Lung (tissue), 12 donors: ENCODE data around the gene SHROOM1. TPM values are rescaled to one million over a fixed set of nuclear protein-coding genes. Genes with fewer than 3 reads are reported as not detected.

Experiments used
- ATAC-seq: fragments of 200-7000 bp; cut with Tn5 transposase; one replicate; pipeline ENCODE4 v1.9.1; 2020; ENCODE audit warnings: moderate number of reproducible peaks; ENCODE audit not compliant: insufficient read depth, low FRiP score
- DNase-seq, 3 donors: peaks; one replicate each; pipeline ENCODE4 v3.0.0-alpha.2; 2013 to 2017
- H3K27ac ChIP-seq, 2 donors: one replicate each; pipeline ENCODE4 v1.5.1; 2013; ENCODE audit warnings: mild to moderate bottlenecking in 2 of 2, moderate library complexity in 2 of 2, control low read depth in 1 of 2, inconsistent platforms in 1 of 2, low read depth in 1 of 2, low read length in 1 of 2
- H3K27me3 ChIP-seq, 3 donors: one replicate each; pipeline ENCODE4 v1.5.1; 2013; ENCODE audit warnings: low read length in 2 of 3; ENCODE audit not compliant: control insufficient read depth in 3 of 3, insufficient read depth in 3 of 3
- H3K36me3 ChIP-seq, 4 donors: one replicate each; pipeline ENCODE4 v1.5.1; 2013; ENCODE audit warnings: low read length in 4 of 4, mild to moderate bottlenecking in 1 of 4, moderate library complexity in 1 of 4; ENCODE audit not compliant: control insufficient read depth in 4 of 4, insufficient read depth in 4 of 4
- H3K4me1 ChIP-seq, 5 donors: one replicate each; pipeline ENCODE4 v1.5.1; 2013; ENCODE audit warnings: low read length in 5 of 5, mild to moderate bottlenecking in 2 of 5, moderate library complexity in 1 of 5; ENCODE audit not compliant: control insufficient read depth in 5 of 5, insufficient read depth in 5 of 5
- H3K4me3 ChIP-seq: one replicate; pipeline ENCODE4 v1.5.1; 2013; ENCODE audit warnings: mild to moderate bottlenecking, control low read depth, moderate library complexity
- H3K9ac ChIP-seq, 2 donors: one replicate each; pipeline ENCODE4 v1.5.1; 2013; ENCODE audit warnings: low read length in 2 of 2, control low read depth in 1 of 2; ENCODE audit not compliant: insufficient read depth in 1 of 2
- H3K9me3 ChIP-seq, 4 donors: one replicate each; pipeline ENCODE4 v1.5.1; 2013; ENCODE audit warnings: low read length in 3 of 4, mild to moderate bottlenecking in 1 of 4, moderate library complexity in 1 of 4; ENCODE audit not compliant: control insufficient read depth in 4 of 4, insufficient read depth in 3 of 4
- CTCF ChIP-seq: IDR thresholded peaks from 2 replicates; pipeline ENCODE4 v1.5.1; 2012; ENCODE audit warnings: mild to moderate bottlenecking; ENCODE audit errors: control extremely low read depth, extremely low read depth
- WGBS, 2 donors: extraction: QIAGEN DNeasy Blood & Tissue Kit; methylation state at CpG; one replicate each; pipeline ENCODE4 v1.1.7; 2013; 5-methylcytosine and 5-hydroxymethylcytosine counted together
- polyA plus RNA-seq, 2 donors: library from polyadenylated mRNA; stranded (reverse); fragments of 200-250 nt; gene quantifications; one replicate each; pipeline ENCODE4 v1.2.1, GENCODE V29; 2013
- total RNA-seq, 2 donors: library from RNA; depleted of rRNA in 1 of 2; stranded (reverse); fragments of >200 nt in 1 of 2; gene quantifications; one replicate each; pipeline ENCODE4 v1.2.1, GENCODE V29; 2014 to 2021
- donor health status: control.
- donor health status: control.
- donor health status: Bipolar disorder and iron deficiency.
- donor health status: healthy.
- donor health status: DM: yes; HTN: yes; CAD: no.

The SHROOM1 gene
- total and polyA plus RNA-seq, 4 donors: 7.0 to 21.9 (median 11.4) TPM

- H3K9me3 ChIP-seq: no peaks in the 10 kb centered on the region
- H3K36me3 ChIP-seq: no peaks in the 10 kb centered on the region
- no peak overlapping the region for H3K4me3 ChIP-seq
- no peak for DNase-seq
- TF ChIP-seq CTCF: no peak
- ATAC-seq: no peak
- no peaks in the 10 kb centered on the region for H3K27me3 ChIP-seq
- no peak overlapping the region for H3K27ac ChIP-seq
- H3K9ac ChIP-seq: no peak overlapping the region
- WGBS, 2 donors: 93 to 97% methylated on average over 3 of the region's 3 CpGs
- no peaks in the 10 kb centered on the region for H3K4me1 ChIP-seq
These were observed 39.4 kb downstream of the SHROOM1 start for GRCh38 chr5:132791026-132791425.

GRCh38 chr5:132790201-132790865 lies 40.1 kb downstream of the SHROOM1 start:
- DNase-seq (no peak), ATAC-seq (no peak)
- Histone ChIP-seq H3K4me1 (no peaks in the 10 kb centered on the region), H3K9ac (no peak overlapping the region), H3K27me3 (no peaks in the 10 kb centered on the region), H3K36me3 (no peaks in the 10 kb centered on the region), H3K27ac (no peak overlapping the region), H3K9me3 (no peaks in the 10 kb centered on the region), H3K4me3 (no peak overlapping the region)
- 48 to 54% methylated on average over 2 of the region's 2 CpGs for WGBS, 2 donors
- TF ChIP-seq CTCF: no peak

- Histone ChIP-seq H3K27me3 (no peaks in the 10 kb centered on the region), H3K9me3 (no peaks in the 10 kb centered on the region), H3K4me3 (no peak overlapping the region), H3K4me1 (no peaks in the 10 kb centered on the region), H3K27ac (no peak overlapping the region), H3K9ac (no peak overlapping the region), H3K36me3 (no peaks in the 10 kb centered on the region)
- DNase-seq: no peak
- no peak for ATAC-seq
- no peak for TF ChIP-seq CTCF
- 88 to 92% methylated on average over 8 of the region's 8 CpGs for WGBS, 2 donors
These were observed 41.2 kb downstream of the SHROOM1 start for GRCh38 chr5:132788990-132789886.
